GM23248 (cell line): ENCODE results near the gene ANTXR2. TPM values are rescaled to one million over a fixed set of nuclear protein-coding genes. Genes with fewer than 3 reads are reported as not detected.
"Not testable (repeated sequence)": the region's sequence is repeated elsewhere in the genome, so short reads cannot be mapped to it uniquely, and the experiment has no call there.

ENCODE experiments used
- DNase-seq: peaks from one replicate; pipeline ENCODE4 v3.0.0-alpha.2; 2015
- H2AFZ ChIP-seq: fragments of 200-600 bp; sonication (generic); 2 replicates; pipeline ENCODE4 v1.6.1; 2016; ENCODE audit warnings: antibody characterized with exemption
- H3F3A ChIP-seq: fragments of 200-600 bp; sonication (generic); 2 replicates; pipeline ENCODE4 v1.6.1; 2016; ENCODE audit warnings: mild to moderate bottlenecking, antibody characterized with exemption, mixed run types; ENCODE audit not compliant: insufficient read depth
- H3K27ac ChIP-seq: fragments of 200-600 bp; sonication (generic); 2 replicates; pipeline ENCODE4 v1.5.1; 2016; ENCODE audit warnings: mild to moderate bottlenecking
- H3K27me3 ChIP-seq: fragments of 200-600 bp; sonication (generic); replicated peaks from 2 replicates; pipeline ENCODE4 v1.6.1; 2016; ENCODE audit warnings: mild to moderate bottlenecking; ENCODE audit not compliant: insufficient read depth
- H3K36me3 ChIP-seq: fragments of 200-600 bp; sonication (generic); 2 replicates; pipeline ENCODE4 v1.6.1; 2016; ENCODE audit warnings: low read depth, mild to moderate bottlenecking
- H3K4me1 ChIP-seq: fragments of 200-600 bp; sonication (generic); 2 replicates; pipeline ENCODE4 v1.6.1; 2016; ENCODE audit warnings: mild to moderate bottlenecking; ENCODE audit not compliant: insufficient read depth
- H3K4me2 ChIP-seq: fragments of 200-600 bp; sonication (generic); one replicate; pipeline ENCODE4 v1.6.1; 2016; ENCODE audit warnings: mild to moderate bottlenecking; ENCODE audit not compliant: unreplicated experiment
- H3K4me3 ChIP-seq: fragments of 200-600 bp; sonication (generic); 2 replicates; pipeline ENCODE4 v1.5.1; 2016; ENCODE audit warnings: mild to moderate bottlenecking
- H3K79me2 ChIP-seq: fragments of 200-600 bp; sonication (generic); 2 replicates; pipeline ENCODE4 v1.6.1; 2016; ENCODE audit warnings: mild to moderate bottlenecking; ENCODE audit not compliant: insufficient read depth
- H3K9ac ChIP-seq: fragments of 200-600 bp; sonication (generic); 2 replicates; pipeline ENCODE4 v1.6.1; 2016; ENCODE audit warnings: mild to moderate bottlenecking
- H3K9me2 ChIP-seq: fragments of 200-600 bp; sonication (generic); 2 replicates; pipeline ENCODE4 v1.6.1; 2016; ENCODE audit warnings: mixed run types, mild to moderate bottlenecking, moderate library complexity; ENCODE audit not compliant: insufficient read depth
- H3K9me3 ChIP-seq: fragments of 200-600 bp; sonication (generic); one replicate; pipeline ENCODE4 v1.6.1; 2017; ENCODE audit warnings: low read depth
- H4K20me1 ChIP-seq: fragments of 200-600 bp; sonication (generic); 2 replicates; pipeline ENCODE4 v1.6.0; 2016; ENCODE audit not compliant: insufficient read depth
- EZH2 ChIP-seq: fragments of 200-600 bp; sonication (generic); IDR thresholded peaks from 2 replicates; pipeline ENCODE4 v1.6.1; 2018; ENCODE audit warnings: antibody characterized with exemption, mild to moderate bottlenecking; ENCODE audit not compliant: insufficient read depth, poor library complexity, severe bottlenecking
- EZH2phosphoT487 ChIP-seq: fragments of 200-600 bp; sonication (generic); IDR thresholded peaks from 2 replicates; pipeline ENCODE4 v1.6.1; 2018; ENCODE audit warnings: antibody characterized with exemption, moderate library complexity, mild to moderate bottlenecking, low read depth; ENCODE audit not compliant: insufficient read depth
- WGBS, 2 experiments: methylation state at CpG; one replicate each; pipeline ENCODE4 v1.1.6; 2015 to 2017; ENCODE audit warnings: low lambda C conversion rate in 2 of 2, low coverage in 1 of 2; ENCODE audit errors: missing lambda C conversion rate in 2 of 2; 5-methylcytosine and 5-hydroxymethylcytosine counted together
- in situ Hi-C: fragments of 300-500 bp; cut with MboI; formaldehyde crosslinking; loops from 2 replicates; pipeline ENCODE4 v1.15.0; 2020
- polyA plus RNA-seq: library from polyadenylated mRNA; unstranded; fragments of >200 nt; fragmentation: Nextera tagmentation; extraction: Ambion mirVana; gene quantifications from 2 replicates; pipeline ENCODE4 v1.2.1, GENCODE V29; 2016
- total RNA-seq: library from RNA; depleted of rRNA; stranded (reverse); fragments of >200 nt; shearing (Covaris generic); gene quantifications from 2 replicates; pipeline ENCODE4 v1.2.3, GENCODE V29; 2014

The ANTXR2 gene
- total and polyA plus RNA-seq, 2 experiments from 2014 or later: 77.2 to 87.5 TPM

GRCh38 chr4:79996851-79997250 lies 76.2 kb downstream of the ANTXR2 start:
- no peak overlapping the region for H3K4me2 ChIP-seq
- no peak overlapping the region for H3K9ac ChIP-seq
- H3F3A ChIP-seq: no peaks in the 10 kb centered on the region
- DNase-seq: no peak
- H3K27ac ChIP-seq: no peak overlapping the region
- in situ Hi-C loops: no loop called here
- TF ChIP-seq EZH2 (no peak), EZH2phosphoT487 (no peak)
- no peaks in the 10 kb centered on the region for H3K4me1 ChIP-seq
- H3K4me3 ChIP-seq: no peak overlapping the region
- H3K9me3 ChIP-seq: no peaks in the 10 kb centered on the region
- H3K27me3 ChIP-seq: no peaks in the 10 kb centered on the region
- no peak overlapping the region for H2AFZ ChIP-seq
- WGBS, 2 experiments: 6 to 15% methylated on average over 2 of the region's 2 CpGs
- H4K20me1 ChIP-seq: no peaks in the 10 kb centered on the region
- H3K36me3 ChIP-seq: 0 out of 2 replicates have a peak, but pooled peaks cover 3% of the 10 kb centered on the region
- H3K9me2 ChIP-seq: 0 out of 2 replicates have a peak, but pooled peaks cover 3% of the 10 kb centered on the region
- peaks cover 73% of the 10 kb centered on the region for H3K79me2 ChIP-seq

DNA sequence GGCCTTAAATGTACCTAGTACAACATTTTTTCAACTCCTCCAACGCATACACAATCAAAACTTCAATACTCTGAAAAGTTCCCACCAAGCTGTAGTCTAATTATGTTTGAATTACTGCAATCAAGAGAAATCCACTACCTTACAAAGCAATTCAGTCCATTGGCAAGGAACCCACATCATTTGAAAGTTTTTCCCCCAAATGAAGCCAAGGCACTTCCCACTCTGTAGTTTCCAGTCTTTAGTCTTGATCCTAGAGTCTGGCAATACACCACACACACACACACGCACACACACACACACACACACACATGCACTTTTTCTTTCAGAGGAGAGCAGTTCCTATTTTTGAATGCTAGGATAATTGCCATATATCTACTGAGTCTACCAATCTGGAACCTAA lies 79.6 kb downstream of the ANTXR2 start:
- H3K27me3 ChIP-seq: no peaks in the 10 kb centered on the region
- 0 out of 2 replicates have a peak, but pooled peaks cover 3% of the 10 kb centered on the region for H3K36me3 ChIP-seq
- WGBS, 2 experiments: 63% methylated on average over 2 of the region's 2 CpGs
- H3K9me2 ChIP-seq: 0 out of 2 replicates have a peak, but pooled peaks cover 3% of the 10 kb centered on the region
- H3K79me2 ChIP-seq: peaks cover 86% of the 10 kb centered on the region
- no peak overlapping the region for H2AFZ ChIP-seq
- in situ Hi-C loops: no loop called here
- H4K20me1 ChIP-seq: no peaks in the 10 kb centered on the region
- H3K4me1 ChIP-seq: no peaks in the 10 kb centered on the region
- no peak overlapping the region for H3K4me2 ChIP-seq
- H3F3A ChIP-seq: no peaks in the 10 kb centered on the region
- TF ChIP-seq EZH2phosphoT487 (no peak), EZH2 (no peak)
- H3K27ac ChIP-seq: no peak overlapping the region
- no peak overlapping the region for H3K9ac ChIP-seq
- H3K4me3 ChIP-seq: no peak overlapping the region
- H3K9me3 ChIP-seq: no peaks in the 10 kb centered on the region
- DNase-seq: no peak

DNA sequence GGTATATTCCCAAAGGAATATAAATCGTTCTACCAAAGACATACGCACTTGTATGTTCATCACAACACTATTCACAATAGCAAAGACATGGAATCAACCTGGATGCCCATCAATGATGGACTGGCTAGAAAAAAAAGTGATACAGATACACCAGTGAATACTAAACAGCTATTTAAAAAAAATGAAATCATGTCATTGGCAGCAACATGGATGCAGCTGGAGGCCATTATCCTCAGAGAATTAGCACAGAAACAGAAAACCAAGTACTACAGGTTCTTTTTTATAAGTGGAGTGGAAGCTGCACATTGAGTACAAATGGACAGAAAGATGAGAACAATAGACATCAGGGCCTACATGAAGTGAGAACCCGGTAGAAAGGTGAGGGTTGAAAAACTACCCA lies 81.4 kb downstream of the ANTXR2 start:
- H3K9me2 ChIP-seq: 0 out of 2 replicates have a peak, but pooled peaks cover 3% of the 10 kb centered on the region
- H3K27ac ChIP-seq: no peak overlapping the region
- peaks cover 92% of the 10 kb centered on the region for H3K79me2 ChIP-seq
- DNase-seq: no peak
- H3K4me3 ChIP-seq: no peak overlapping the region
- H3F3A ChIP-seq: no peaks in the 10 kb centered on the region
- H4K20me1 ChIP-seq: no peaks in the 10 kb centered on the region
- 0 out of 2 replicates have a peak, but pooled peaks cover 3% of the 10 kb centered on the region for H3K36me3 ChIP-seq
- no peak overlapping the region for H2AFZ ChIP-seq
- TF ChIP-seq EZH2phosphoT487 (no peak), EZH2 (no peak)
- no peaks in the 10 kb centered on the region for H3K9me3 ChIP-seq
- H3K4me1 ChIP-seq: 0 out of 2 replicates have a peak, but pooled peaks cover 9% of the 10 kb centered on the region
- H3K4me2 ChIP-seq: no peak overlapping the region
- H3K27me3 ChIP-seq: no peaks in the 10 kb centered on the region
- in situ Hi-C loops: no loop called here
- WGBS, 2 experiments: 38 to 43% methylated on average over 3 of the region's 3 CpGs
- H3K9ac ChIP-seq: no peak overlapping the region

GRCh38 chr4:79991100-79991499 lies 81.9 kb downstream of the ANTXR2 start:
- H4K20me1 ChIP-seq, H3K27me3 ChIP-seq, H3K4me1 ChIP-seq, H3K4me2 ChIP-seq, H3K9me3 ChIP-seq, H3K36me3 ChIP-seq, H3K4me3 ChIP-seq, H3K27ac ChIP-seq, DNase-seq, H3K9me2 ChIP-seq, H3F3A ChIP-seq, H3K9ac ChIP-seq, in situ Hi-C loops, H2AFZ ChIP-seq: not testable (repeated sequence)
- WGBS, 2 experiments: 94 to 97% methylated on average over 2 of the region's 2 CpGs
- peaks cover 97% of the 10 kb centered on the region for H3K79me2 ChIP-seq

DNA sequence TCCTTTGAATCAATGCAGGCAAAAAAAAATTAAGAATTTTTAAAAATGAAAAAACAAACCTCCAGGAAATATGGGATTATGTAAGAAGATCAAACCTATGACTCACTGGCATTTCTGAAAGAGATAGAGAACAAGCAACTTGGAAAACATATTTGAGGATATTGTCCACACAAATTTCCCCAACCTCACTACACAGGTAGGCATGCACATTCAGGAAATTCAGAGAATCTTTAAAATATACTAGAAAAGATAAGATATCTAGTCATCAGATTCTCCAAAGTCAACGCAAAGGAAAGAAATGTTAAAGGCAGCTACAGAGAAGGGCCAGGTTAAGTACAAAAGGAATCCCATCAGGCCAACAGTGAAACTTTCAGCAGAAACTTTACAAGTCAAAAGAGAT lies 85.6 kb downstream of the ANTXR2 start:
- H3K27me3 ChIP-seq: no peaks in the 10 kb centered on the region
- H3K4me3 ChIP-seq: no peak overlapping the region
- H2AFZ ChIP-seq: no peak overlapping the region
- H3K36me3 ChIP-seq: peaks cover 4% of the 10 kb centered on the region; the same call in 1 of the 2 replicates
- H3K9me2 ChIP-seq: no peaks in the 10 kb centered on the region
- 0 out of 2 replicates have a peak, but pooled peaks cover 14% of the 10 kb centered on the region for H3K4me1 ChIP-seq
- no peaks in the 10 kb centered on the region for H4K20me1 ChIP-seq
- peaks cover 69% of the 10 kb centered on the region for H3K79me2 ChIP-seq
- in situ Hi-C loops: no loop called here
- no peak overlapping the region for H3K9ac ChIP-seq
- TF ChIP-seq EZH2 (no peak), EZH2phosphoT487 (no peak)
- no peak overlapping the region for H3K4me2 ChIP-seq
- no peaks in the 10 kb centered on the region for H3F3A ChIP-seq
- peak; percentile 15 for DNase-seq
- no peaks in the 10 kb centered on the region for H3K9me3 ChIP-seq
- WGBS, 2 experiments: 95 to 97% methylated on average over 1 of the region's 1 CpG
- H3K27ac ChIP-seq: no peak overlapping the region
